IMR-90 (cell line): Measurements from ENCODE around the gene REEP2. TPM values are rescaled to one million over a fixed set of nuclear protein-coding genes. Genes with fewer than 3 reads are reported as not detected.

Source experiments
- ATAC-seq: fragments of 200-7000 bp; cut with Tn5 transposase; 2 replicates; pipeline ENCODE4 v1.9.1; 2020; ENCODE audit warnings: low read depth, mild to moderate bottlenecking, moderate library complexity
- BruUV-seq: library from RNA; stranded (reverse); fragments of 400-500 nt; replicated peaks from 2 replicates; lab custom pipeline; 2021; lab: Mats Ljungman, UMichigan
- CTCF ChIA-PET: fragments of 300-600 bp; formaldehyde crosslinking; extraction: SDS; loops from one replicate; lab custom pipeline; 2021; ENCODE audit warnings: antibody characterized with exemption; lab: Yijun Ruan, JAX
- POLR2A ChIA-PET: fragments of 300-600 bp; sonication (Branson Sonifier 250); formaldehyde crosslinking; loops from one replicate; lab custom pipeline; 2022; ENCODE audit warnings: antibody characterized with exemption; ENCODE audit not compliant: unreplicated experiment; lab: Charles Lee
- DNase-seq: peaks from one replicate; pipeline ENCODE4 v3.0.0; 2013
- H2AFZ ChIP-seq: replicated peaks from 2 replicates; pipeline ENCODE3; 2013; ENCODE audit warnings: low read length, mild to moderate bottlenecking; ENCODE audit not compliant: poor library complexity
- H2AK5ac ChIP-seq: 2 replicates; pipeline ENCODE4 v1.6.1; 2013; ENCODE audit warnings: low read depth, low read length, inconsistent platforms
- H2AK9ac ChIP-seq: replicated peaks from 2 replicates; pipeline ENCODE3; 2013; ENCODE audit warnings: mild to moderate bottlenecking, low read depth, low read length, moderate library complexity; ENCODE audit not compliant: poor library complexity
- H2BK120ac ChIP-seq: 2 replicates; pipeline ENCODE4 v1.6.1; 2013; ENCODE audit warnings: low read depth, low read length, inconsistent platforms
- H2BK15ac ChIP-seq: 3 replicates; pipeline ENCODE4 v1.6.1; 2013; ENCODE audit warnings: low read depth, low read length, inconsistent platforms
- H2BK20ac ChIP-seq: 2 replicates; pipeline ENCODE4 v1.6.1; 2013; ENCODE audit warnings: low read depth, mild to moderate bottlenecking, inconsistent platforms, low read length, moderate library complexity
- H2BK5ac ChIP-seq: 2 replicates; pipeline ENCODE4 v1.6.1; 2013; ENCODE audit warnings: mild to moderate bottlenecking, low read depth, low read length, inconsistent platforms; ENCODE audit not compliant: poor library complexity, severe bottlenecking
- H3K14ac ChIP-seq: replicated peaks from 2 replicates; pipeline ENCODE4 v1.6.1; 2013; ENCODE audit warnings: low read depth, low read length, inconsistent platforms
- H3K18ac ChIP-seq: 2 replicates; pipeline ENCODE4 v1.6.1; 2013; ENCODE audit warnings: low read depth, low read length, control low read depth
- H3K23ac ChIP-seq: 2 replicates; pipeline ENCODE4 v1.6.1; 2013; ENCODE audit warnings: low read depth, low read length, inconsistent platforms
- H3K27ac ChIP-seq: 2 replicates; pipeline ENCODE4 v1.5.1; 2013; ENCODE audit warnings: mild to moderate bottlenecking, control low read depth, low read length; ENCODE audit not compliant: insufficient read depth
- H3K27me3 ChIP-seq: 2 replicates; pipeline ENCODE4 v1.6.1; 2013; ENCODE audit warnings: low read length; ENCODE audit not compliant: control insufficient read depth, insufficient read depth
- H3K36me3 ChIP-seq: 2 replicates; pipeline ENCODE4 v1.6.1; 2013; ENCODE audit warnings: low read length, mixed read lengths; ENCODE audit not compliant: control insufficient read depth, insufficient read depth
- H3K4ac ChIP-seq: 2 replicates; pipeline ENCODE4 v1.6.1; 2013; ENCODE audit warnings: low read depth, low read length, inconsistent platforms
- H3K4me1 ChIP-seq: 2 replicates; pipeline ENCODE4 v1.6.1; 2013; ENCODE audit warnings: low read length, mixed read lengths; ENCODE audit not compliant: control insufficient read depth, insufficient read depth
- H3K4me2 ChIP-seq: 2 replicates; pipeline ENCODE4 v1.6.1; 2013; ENCODE audit warnings: low read depth, mild to moderate bottlenecking, control low read depth, low read length, moderate library complexity
- H3K4me3 ChIP-seq: 2 replicates; pipeline ENCODE4 v1.5.1; 2013; ENCODE audit warnings: low read depth, mild to moderate bottlenecking, control low read depth, low read length, moderate library complexity; ENCODE audit not compliant: insufficient read depth
- H3K56ac ChIP-seq: 2 replicates; pipeline ENCODE4 v1.6.1; 2013; ENCODE audit warnings: low read length, inconsistent platforms; ENCODE audit not compliant: insufficient read depth; ENCODE audit errors: extremely low read depth
- H3K79me1 ChIP-seq, 2 experiments: 2 replicates each; pipeline ENCODE4 v1.6.1; 2013; ENCODE audit warnings: low read length in 2 of 2, inconsistent platforms in 1 of 2, low read depth in 1 of 2
- H3K9ac ChIP-seq: 2 replicates; pipeline ENCODE4 v1.6.1; 2013; ENCODE audit warnings: low read depth, low read length, control low read depth
- H3K9me1 ChIP-seq: 2 replicates; pipeline ENCODE4 v1.6.1; 2013; ENCODE audit warnings: low read length, inconsistent platforms; ENCODE audit not compliant: insufficient read depth
- H3K9me3 ChIP-seq: 2 replicates; pipeline ENCODE4 v1.6.1; 2013; ENCODE audit warnings: low read length; ENCODE audit not compliant: control insufficient read depth, insufficient read depth
- H4K20me1 ChIP-seq: 2 replicates; pipeline ENCODE4 v1.6.1; 2013; ENCODE audit warnings: low read length, inconsistent platforms; ENCODE audit not compliant: insufficient read depth
- H4K5ac ChIP-seq: 2 replicates; pipeline ENCODE4 v1.6.1; 2013; ENCODE audit warnings: mild to moderate bottlenecking, low read depth, low read length, control low read depth
- H4K8ac ChIP-seq, 2 experiments: 2 replicates each; pipeline ENCODE4 v1.6.1; 2013; ENCODE audit warnings: low read depth in 2 of 2, low read length in 2 of 2, control low read depth in 1 of 2, inconsistent platforms in 1 of 2
- H4K91ac ChIP-seq: 2 replicates; pipeline ENCODE4 v1.6.1; 2013; ENCODE audit warnings: low read depth, low read length, inconsistent platforms; ENCODE audit not compliant: insufficient read depth
- CEBPB ChIP-seq: IDR thresholded peaks from 2 replicates; pipeline ENCODE4 v1.6.1; 2012; ENCODE audit warnings: low read depth, low read length, improper control_type of control experiment
- NFE2L2 ChIP-seq: fragments of 150-350 bp; IDR thresholded peaks from 2 replicates; pipeline ENCODE4 v1.6.1; 2016; ENCODE audit warnings: low read depth, mild to moderate bottlenecking, low read length
- WGBS, 2 experiments: methylation state at CpG; one replicate each; pipeline versions ENCODE4 v1.1.5 to v1.1.7; 2013; ENCODE audit warnings: missing lambda C conversion rate in 2 of 2; ENCODE audit not compliant: insufficient read length in 1 of 2; ENCODE audit errors: extremely low coverage in 2 of 2; 5-methylcytosine and 5-hydroxymethylcytosine counted together
- dilution Hi-C: fragments of 300-500 bp; cut with HindIII; formaldehyde crosslinking; loops from one replicate; pipeline ENCODE4 v1.14.3; 2018; ENCODE audit warnings: low sequenced_read_pairs; ENCODE audit not compliant: unreplicated experiment
- in situ Hi-C: fragments of 300-500 bp; cut with MboI; formaldehyde crosslinking; loops from 3 replicates; pipeline ENCODE4 v1.14.3; 2019; ENCODE audit warnings: low sequenced_read_pairs, inconsistent platforms, mixed read lengths
- intact Hi-C: fragments of 100-400 bp; cut with micrococcal nuclease; formaldehyde crosslinking; loops from 2 replicates; pipeline ENCODE4 v1.10.0; 2022
- polyA plus RNA-seq, 3 experiments: library from polyadenylated mRNA; depleted of rRNA; stranded (reverse); fragments of >200 nt; gene quantifications; 2 replicates each; pipeline ENCODE4 v1.2.3, GENCODE V29; 2012; ENCODE audit warnings: low replicate concordance in 1 of 3
- total RNA-seq: library from RNA; depleted of rRNA; stranded (reverse); fragments of >200 nt; gene quantifications from 2 replicates; pipeline ENCODE4 v1.2.3, GENCODE V29; 2012

Gene REEP2
- total and polyA plus RNA-seq, 2 of the 4 experiments (the other 2 are of a cell fraction), result 12.4 to 17.0 TPM

DNA sequence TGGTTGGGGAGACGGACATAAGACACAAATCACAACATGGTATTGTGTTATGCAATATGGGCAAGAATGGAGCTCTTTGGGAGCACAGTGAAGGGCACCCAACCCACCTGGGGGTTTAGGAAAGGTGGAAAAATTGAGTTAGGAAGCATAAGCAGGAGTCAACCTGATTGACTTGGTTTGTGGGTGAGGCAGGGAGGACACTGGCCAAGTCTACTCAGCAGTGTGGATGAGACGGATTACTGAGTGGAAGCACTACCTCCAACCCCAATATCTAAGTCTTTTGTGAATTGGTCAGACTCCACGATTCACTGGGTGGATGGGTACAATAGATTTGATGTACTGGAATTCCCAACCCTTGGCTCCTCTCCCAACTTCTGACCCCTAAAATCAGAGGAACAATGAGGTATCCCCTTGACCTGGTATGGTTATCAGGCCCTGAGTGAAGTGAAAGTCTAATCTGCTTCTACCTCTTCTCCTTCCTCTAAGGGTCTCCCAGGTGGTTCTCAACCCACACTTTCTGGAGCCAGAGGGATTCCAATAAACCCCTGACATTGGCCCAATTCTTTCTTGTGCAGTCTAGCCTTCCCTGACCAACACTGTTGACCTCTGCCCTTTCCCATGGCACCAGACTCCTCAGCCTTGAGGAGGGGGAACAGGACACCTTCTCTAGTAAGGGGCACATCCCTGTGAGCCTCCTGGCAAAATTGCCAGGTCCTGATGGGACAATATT, 31.6 kb downstream of the REEP2 start:
- Histone ChIP-seq H3K9me1 (peaks cover 20% of the 10 kb centered on the region), H2BK20ac (no peak overlapping the region), H3K4ac (no peak overlapping the region), H4K5ac (no peak overlapping the region), H3K23ac (no peak overlapping the region), H2BK120ac (no peak overlapping the region), H3K4me1 (peaks cover 10% of the 10 kb centered on the region; the same call in 1 of the 2 replicates), H2AFZ (no peak overlapping the region), H2AK5ac (no peak overlapping the region), H4K8ac (no peak overlapping the region), H3K9me3 (no peaks in the 10 kb centered on the region), H3K4me3 (no peak overlapping the region), H4K91ac (no peak overlapping the region), H3K36me3 (peaks cover 18% of the 10 kb centered on the region), H2AK9ac (no peak overlapping the region), H2BK15ac (no peak overlapping the region), H3K27me3 (peaks cover 2% of the 10 kb centered on the region; the same call in 1 of the 2 replicates), H3K4me2 (no peak overlapping the region), H3K18ac (no peak overlapping the region), H3K27ac (no peak overlapping the region), H4K20me1 (peaks cover 55% of the 10 kb centered on the region), H3K9ac (no peak overlapping the region), H3K56ac (no peak overlapping the region), H3K79me1 (peaks cover 9 to 35% of the 10 kb centered on the region in 2 experiments), H2BK5ac (no peak overlapping the region), H3K14ac (no peak overlapping the region)
- TF ChIP-seq CEBPB (no peak), NFE2L2 (peak; percentile 44)
- ATAC-seq, result peak; percentile 12
- no TSS peak for BruUV-seq
- ChIA-PET CTCF (no interaction called here), POLR2A (interaction anchor here (0.6 kb wide), 1 partner anchor 104 kb away, joined by 3 read pairs; no protein-coding TSS in a partner anchor)
- in situ Hi-C loops (no loop called here), dilution Hi-C loops (no loop called here), intact Hi-C loops (no loop called here)
- no peak for DNase-seq
- no CpG with 5 or more reads among the region's 3 CpGs for WGBS, 2 experiments
